Measurements from ENCODE around the gene GLG1.
"Not testable (repeated sequence)": the region's sequence is repeated elsewhere in the genome, so short reads cannot be mapped to it uniquely, and the experiment has no call there.

GLG1 gene

DNA sequence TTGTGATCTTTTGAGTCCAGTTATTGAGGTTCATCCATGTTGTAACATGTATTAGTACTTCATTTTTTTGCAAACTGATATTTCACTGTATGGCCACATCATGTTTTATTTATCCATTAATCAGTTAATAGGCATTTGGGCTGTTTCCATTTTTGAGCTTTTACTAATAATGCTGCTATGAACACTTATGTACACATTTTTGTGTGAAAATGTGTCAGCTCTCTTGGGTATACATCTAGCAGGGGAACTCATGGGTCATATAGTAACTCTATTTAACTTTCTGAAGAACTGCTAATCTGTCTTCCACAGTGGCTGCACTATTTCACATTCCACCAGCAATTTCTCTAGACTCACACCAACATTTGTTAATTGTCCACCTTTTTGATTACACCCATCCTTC, 82.0 kb downstream of the GLG1 start:
- no peak for DNase-seq

GRCh38 chr16:74524117-74524516, 82.8 kb downstream of the GLG1 start:
- no peak for DNase-seq

DNA sequence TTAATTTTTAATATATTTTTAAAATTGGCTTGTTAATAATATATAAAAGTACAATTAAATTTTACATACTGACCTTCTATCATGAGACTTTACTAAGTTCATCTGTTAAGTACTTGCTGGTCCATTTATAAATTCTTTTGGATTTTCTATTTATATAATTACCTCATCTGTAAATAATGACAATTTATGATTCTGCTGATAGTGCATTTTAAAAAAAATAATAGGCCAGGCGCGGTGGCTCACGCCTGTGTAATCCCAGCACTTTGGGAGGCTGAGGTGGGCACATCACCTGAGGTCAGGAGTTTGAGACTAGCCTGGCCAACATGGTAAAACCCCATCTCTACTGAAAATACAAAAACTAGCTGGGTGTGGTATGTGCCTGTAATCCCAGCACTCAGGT, 83.2 kb downstream of the GLG1 start:
- not testable (repeated sequence) for DNase-seq

DNA sequence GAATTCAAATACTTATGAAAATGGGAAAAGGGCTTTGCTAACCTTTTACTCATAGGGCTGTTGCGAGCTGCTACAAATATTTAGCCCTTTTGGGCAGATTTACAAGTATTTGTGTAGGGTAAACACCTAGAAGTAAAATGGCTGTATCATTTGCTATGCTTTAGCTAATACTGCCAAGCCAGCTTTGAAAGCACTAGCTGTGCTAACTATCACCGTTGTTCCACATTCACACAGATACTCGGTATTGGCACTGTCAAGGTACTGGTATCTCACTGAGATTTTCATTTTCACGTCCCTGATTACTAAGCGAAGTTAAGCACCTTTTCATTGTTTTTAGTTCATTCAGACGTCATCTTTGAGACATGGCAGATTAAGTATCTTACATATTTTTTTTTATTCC, 84.8 kb downstream of the GLG1 start:
- DNase-seq, result no peak

- no peak for DNase-seq
Measured at GRCh38 chr16:74521691-74522090, 85.2 kb downstream of the GLG1 start.

DNA sequence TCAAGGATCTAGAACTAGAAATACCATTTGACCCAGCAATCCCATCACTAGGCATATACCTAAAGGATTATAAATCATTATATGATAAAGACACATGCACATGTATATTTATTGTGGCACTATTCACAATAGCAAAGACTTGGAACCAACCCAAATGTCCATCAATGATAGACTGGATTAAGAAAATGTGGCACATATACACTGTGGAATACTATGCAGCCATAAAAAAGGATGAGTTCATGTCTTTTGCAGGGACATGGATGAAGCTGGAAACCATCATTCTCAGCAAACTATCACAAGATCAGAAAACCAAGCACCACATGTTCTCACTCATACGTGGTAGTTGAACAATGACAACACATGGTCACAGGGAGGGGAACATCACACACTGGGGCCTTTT, 88.0 kb downstream of the GLG1 start:
- DNase-seq, result not testable (repeated sequence)

DNA sequence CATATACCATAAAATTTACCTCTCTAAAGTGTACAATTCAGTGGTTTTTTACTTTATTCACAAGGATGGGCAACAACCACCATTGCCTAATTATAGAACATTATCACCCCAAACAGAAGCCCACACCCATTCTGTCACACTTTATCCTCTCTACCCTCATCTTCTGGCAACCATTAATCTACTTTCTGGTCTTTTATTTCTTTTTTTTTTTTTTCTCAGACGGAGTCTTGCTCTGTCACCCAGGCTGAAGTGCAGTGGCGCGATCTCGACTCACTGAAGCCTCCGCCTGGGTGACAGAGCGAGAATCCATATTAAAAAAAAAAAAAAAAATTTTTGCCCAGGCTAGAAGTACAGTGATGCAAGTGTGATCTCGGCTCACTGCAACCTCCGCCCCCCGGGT, 95.0 kb downstream of the GLG1 start:
- no peak for DNase-seq

DNA sequence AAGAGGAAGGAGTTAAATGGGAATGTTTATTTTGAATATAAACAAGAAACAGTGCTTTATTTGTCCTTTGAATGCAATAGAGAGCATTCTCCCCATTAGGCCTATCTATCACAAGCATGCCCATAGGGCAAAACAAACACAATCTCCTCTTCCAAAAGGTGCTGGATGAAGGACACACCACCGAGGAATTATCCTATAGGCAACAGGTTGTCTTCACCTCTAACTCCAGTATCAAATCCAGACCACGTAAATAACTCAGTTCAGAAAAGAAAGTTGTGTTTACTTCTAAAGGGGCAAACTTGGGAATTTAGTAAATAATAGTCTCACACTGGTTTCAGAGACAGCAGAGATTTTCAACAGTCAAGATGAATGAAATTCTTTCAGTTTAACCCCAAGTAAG, 101.9 kb downstream of the GLG1 start:
- DNase-seq, result no peak

DNA sequence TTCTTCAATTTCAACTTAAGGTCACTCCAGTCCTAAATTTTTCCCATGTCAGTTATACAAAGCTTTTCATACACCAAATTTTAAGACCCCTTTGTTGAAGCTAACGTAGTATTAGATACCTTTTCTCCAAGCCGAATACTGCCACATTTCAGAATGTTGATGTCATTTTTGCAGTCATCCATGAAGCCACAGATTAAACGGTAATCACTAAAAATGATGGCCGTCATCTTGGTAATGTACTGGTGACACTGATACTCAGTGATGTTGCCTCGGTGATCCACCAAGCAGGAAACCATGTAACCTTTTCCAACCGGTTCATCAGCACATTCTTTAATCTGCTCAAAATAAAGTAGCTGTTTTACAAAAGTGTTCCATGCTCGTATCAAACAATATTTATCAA, 103.5 kb downstream of the GLG1 start:
- no peak for DNase-seq

- DNase-seq, result no peak
Measured at GRCh38 chr16:74501484-74502478, 105.1 kb downstream of the GLG1 start.

GRCh38 chr16:74500907-74501306, 106.0 kb downstream of the GLG1 start:
- DNase-seq, result no peak

DNA sequence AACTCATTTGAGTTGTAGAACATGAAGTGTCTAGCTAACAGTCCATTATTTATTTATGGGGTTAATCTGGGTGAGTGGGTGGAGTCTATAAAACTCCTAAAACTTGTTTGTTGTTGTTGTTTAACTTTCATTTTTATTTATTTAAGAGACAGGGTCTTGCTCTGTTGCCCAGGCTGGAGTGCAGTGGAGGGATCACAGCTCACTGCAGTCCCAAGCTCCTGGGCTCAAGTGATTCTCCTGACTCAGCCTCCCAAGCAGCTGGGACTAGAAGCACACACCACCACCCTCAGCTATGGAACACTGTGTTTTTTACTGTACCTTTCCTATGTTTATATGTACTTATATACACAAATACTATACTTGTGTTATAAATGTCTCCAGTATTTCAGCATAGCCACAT, 107.8 kb downstream of the GLG1 start:
- DNase-seq, result no peak

DNA sequence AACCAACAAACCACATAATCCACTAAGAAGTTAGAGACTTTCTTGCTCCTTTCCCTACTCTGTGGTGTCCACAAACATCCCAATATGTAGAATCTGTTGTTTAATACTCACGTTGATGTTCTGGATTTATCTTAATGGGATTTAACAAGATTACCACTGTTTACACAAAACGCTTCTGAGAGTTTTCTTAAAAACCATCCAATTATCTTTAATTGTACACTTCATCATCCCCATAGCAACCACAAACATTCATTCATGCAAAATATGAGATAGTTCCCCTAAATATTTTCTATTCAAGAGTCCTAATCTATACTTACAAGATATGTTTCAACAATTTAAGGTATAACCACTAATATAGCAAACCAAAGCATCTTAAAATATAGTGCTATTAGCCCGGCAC, 109.2 kb downstream of the GLG1 start:
- DNase-seq, result no peak

- DNase-seq, result no peak
Measured at GRCh38 chr16:74496054-74496453, 110.9 kb downstream of the GLG1 start.

DNA sequence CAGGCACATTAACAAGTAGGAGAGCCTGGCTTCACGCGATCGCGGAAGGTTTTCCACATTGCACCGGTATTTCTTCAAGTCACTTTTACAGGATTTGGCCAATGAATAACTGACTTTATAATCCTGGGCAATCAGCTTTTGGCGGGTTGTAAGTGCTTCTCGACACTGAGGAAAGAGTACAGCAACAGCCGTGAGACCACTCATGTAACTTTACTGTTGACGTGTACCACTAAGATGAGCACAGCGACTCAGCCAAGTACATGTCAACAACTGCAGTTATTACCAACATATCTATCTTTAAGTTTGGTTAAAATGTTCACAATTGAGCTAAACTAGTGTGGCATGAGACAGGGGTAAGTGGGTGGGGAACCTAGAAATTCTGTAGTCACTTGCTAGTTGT, 113.9 kb downstream of the GLG1 start:
- DNase-seq, result no peak

- DNase-seq, result no peak
Measured at GRCh38 chr16:74487634-74488495, 119.0 kb downstream of the GLG1 start.

GRCh38 chr16:74485916-74486315, 121.0 kb downstream of the GLG1 start:
- DNase-seq, result no peak

DNA sequence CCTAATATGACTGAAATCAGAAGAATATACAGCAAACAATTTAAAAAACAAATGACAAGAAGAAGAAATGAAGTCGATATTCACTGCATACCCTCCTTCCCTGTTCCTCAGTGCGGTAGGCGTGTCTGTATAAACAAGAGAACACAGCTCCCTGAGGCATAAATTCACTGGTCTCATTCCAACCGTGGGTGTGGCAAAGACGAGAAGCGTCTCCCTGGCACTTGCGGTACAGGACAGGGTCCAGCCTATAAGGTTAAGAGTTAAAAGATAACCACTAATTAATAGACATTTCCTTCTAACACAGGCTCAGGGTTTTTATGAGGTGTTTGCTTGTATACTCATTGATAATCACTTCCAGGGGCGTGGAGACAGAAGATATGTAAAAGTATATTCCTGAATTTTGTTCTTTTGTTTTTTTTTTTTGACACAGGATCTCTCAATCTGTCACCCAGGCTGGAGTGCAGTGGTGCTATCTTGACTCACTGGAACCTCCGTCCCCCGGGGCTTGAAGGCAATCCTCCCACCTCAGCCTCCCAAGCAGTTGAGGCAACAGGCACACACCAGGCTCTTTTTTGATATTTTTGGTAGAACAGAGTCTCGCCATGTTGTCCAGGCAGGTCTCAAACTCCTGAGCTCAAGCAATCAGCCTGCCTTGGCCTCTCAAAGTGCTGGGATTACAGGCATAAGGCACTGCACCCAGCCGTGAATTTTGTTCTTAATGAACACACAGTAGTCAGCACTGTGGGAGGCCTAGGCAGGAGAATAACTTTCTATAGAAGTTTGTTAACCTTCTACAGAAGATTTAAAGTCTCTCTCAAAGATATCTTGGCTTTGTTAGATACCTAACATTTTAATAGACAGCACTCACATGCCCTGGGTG, 126.5 kb downstream of the GLG1 start:
- no peak for DNase-seq

DNA sequence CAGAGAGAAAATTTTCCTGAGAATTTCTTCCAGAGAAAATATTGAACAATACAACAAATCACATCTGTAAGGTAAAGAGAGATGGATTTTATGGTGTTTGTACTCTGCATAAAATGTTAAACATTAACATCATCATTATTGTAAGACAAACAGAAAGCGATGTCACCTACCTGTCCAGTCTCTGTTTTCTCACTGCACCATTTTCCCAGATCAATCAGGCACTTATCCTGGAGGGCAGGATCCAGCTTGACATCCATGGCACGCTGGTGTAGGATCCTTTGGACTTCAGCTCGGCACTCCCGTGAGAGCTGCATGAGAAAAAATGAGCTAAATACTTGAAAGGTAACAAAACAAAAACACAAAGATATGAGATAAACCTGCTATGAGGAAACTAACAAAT, 129.7 kb downstream of the GLG1 start:
- no peak for DNase-seq

GRCh38 chr16:74474416-74474815, 132.5 kb downstream of the GLG1 start:
- DNase-seq, result no peak

DNA sequence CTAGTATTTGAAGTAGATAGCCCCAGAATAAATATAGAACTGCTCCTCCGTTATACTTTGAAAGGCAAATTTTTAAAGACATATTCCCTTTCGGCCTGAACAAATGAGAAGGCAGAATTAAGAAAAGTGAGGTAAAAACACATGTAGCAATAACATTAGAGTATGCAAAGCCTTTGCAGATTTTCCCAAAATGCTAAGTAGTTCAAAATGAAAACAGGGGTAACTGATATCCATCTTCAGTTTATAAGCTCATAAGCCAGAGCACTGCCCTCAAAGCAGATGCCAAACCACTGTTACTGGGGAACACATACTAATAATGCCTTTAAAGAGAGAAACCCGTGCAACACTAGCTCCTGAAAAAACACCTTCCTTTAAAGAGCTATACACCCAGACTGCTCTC, 134.4 kb downstream of the GLG1 start:
- no peak for DNase-seq

- no peak for DNase-seq
Measured at GRCh38 chr16:74472010-74472409, 134.9 kb downstream of the GLG1 start.

DNA sequence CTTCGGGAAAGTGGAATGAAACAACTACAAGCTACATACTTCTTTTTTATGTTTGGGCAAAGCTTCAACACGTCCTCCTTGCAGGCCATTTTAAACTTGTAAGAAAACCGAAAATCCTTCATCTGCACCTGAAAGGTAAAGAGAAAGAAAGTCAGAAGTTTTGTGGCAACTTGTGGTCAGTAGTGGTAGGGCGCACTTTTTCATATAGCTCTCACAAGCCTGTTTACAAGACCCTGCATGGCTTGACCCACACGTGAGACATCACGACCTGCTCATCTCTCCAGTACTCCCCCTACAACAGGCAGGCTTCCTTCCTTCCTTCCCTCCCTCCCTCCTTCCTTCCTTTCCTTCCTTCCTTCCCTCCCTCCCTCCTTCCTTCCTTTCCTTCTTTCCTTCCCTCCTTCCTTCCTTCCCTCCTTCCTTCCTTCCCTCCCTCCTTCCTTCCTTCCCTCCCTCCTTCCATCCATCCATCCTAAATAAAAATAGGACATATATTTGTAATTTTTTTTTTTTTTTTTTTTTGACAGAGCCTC, 136.9 kb downstream of the GLG1 start:
- DNase-seq, result no peak

Data from CD4-positive, alpha-beta T cell treated with Interleukin-12 subunit alpha and Interleukin-12 subunit beta, for 1 hour (primary cell).